NB4 (cell line): ENCODE measurements around the gene C11orf21.

Source experiments
- DNase-seq: peaks from one replicate; pipeline ENCODE4 v3.0.0; 2010; ENCODE audit warnings: low read depth
- H3K4me3 ChIP-seq: one replicate; pipeline ENCODE4 v1.5.1; 2011; ENCODE audit warnings: mild to moderate bottlenecking, low read depth, low read length, moderate library complexity
- MAX ChIP-seq: IDR thresholded peaks from 2 replicates; pipeline ENCODE4 v1.6.1; 2011; ENCODE audit warnings: low read depth, low read length
- MYC ChIP-seq: IDR thresholded peaks from 2 replicates; pipeline ENCODE4 v1.6.1; 2011; ENCODE audit warnings: low read depth, low read length
- POLR2A ChIP-seq: IDR thresholded peaks from 2 replicates; pipeline ENCODE4 v1.6.1; 2011; ENCODE audit warnings: mild to moderate bottlenecking; ENCODE audit not compliant: insufficient read length; ENCODE audit errors: extremely low read depth
- TF ChIP-seq, protein P1 (sequence below): IDR thresholded peaks from one replicate; pipeline ENCODE4 v1.5.1; 2012; ENCODE audit warnings: low read depth, low read length

Gene C11orf21

GRCh38 chr11:2263071-2263565, 38.6 kb downstream of the C11orf21 start:
- TF ChIP-seq MYC = no peak
- TF ChIP-seq, protein P1, sequence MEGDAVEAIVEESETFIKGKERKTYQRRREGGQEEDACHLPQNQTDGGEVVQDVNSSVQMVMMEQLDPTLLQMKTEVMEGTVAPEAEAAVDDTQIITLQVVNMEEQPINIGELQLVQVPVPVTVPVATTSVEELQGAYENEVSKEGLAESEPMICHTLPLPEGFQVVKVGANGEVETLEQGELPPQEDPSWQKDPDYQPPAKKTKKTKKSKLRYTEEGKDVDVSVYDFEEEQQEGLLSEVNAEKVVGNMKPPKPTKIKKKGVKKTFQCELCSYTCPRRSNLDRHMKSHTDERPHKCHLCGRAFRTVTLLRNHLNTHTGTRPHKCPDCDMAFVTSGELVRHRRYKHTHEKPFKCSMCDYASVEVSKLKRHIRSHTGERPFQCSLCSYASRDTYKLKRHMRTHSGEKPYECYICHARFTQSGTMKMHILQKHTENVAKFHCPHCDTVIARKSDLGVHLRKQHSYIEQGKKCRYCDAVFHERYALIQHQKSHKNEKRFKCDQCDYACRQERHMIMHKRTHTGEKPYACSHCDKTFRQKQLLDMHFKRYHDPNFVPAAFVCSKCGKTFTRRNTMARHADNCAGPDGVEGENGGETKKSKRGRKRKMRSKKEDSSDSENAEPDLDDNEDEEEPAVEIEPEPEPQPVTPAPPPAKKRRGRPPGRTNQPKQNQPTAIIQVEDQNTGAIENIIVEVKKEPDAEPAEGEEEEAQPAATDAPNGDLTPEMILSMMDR = no peak
- no peak for TF ChIP-seq MAX
- TF ChIP-seq POLR2A = no peak
- no peak for DNase-seq
- no peak overlapping the region for H3K4me3 ChIP-seq

- no peak overlapping the region for H3K4me3 ChIP-seq
- no peak for TF ChIP-seq POLR2A
- TF ChIP-seq, protein P1 = no peak
- no peak for TF ChIP-seq MYC
- TF ChIP-seq MAX = no peak
- no peak for DNase-seq
Observed at GRCh38 chr11:2262301-2263070, 39.2 kb downstream of the C11orf21 start.

GRCh38 chr11:2261436-2262230, 40.1 kb downstream of the C11orf21 start:
- no peak overlapping the region for H3K4me3 ChIP-seq
- TF ChIP-seq MAX = no peak

DNA sequence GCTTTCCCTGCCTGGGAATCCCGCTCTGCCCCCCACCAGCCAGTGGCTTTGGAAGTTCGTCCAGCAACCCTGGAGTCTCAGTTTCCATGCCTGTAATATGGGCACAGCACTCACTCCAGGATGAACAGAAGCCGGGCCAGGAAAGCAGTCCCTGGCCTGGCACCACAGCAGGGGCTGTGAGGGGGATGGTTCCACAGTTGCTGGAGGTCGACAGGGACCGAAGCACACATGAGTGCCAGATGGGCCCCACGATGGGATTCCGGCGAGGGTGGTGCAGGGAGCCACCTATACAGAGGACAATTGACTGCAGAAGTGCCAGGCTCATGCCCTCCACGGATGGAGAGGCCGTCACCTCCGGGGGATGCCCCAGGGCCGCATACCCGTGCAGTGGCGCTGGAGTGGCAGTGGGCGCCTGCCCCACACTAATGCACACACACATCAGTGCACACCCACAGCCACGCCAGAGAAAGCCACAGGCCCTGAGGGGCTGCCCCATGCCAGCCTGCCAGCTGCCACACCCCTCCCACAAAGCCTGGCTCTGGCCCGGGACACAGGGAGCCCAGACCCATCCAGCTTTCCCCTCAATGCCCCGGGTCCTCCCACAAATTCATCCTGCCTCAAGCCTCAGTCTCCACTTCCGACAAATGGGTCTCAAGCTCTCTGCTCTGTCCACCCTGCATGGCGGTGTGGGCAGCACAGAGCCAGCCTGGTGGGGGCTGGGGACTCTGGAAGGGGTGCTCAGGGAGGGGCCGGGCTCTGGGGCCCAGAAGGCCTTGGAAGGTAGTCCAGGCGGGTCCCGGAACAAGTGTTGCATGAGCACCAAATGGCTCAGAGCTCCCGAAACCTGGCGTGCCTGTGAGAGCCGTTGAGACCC, 41.0 kb downstream of the C11orf21 start:
- H3K4me3 ChIP-seq = no peak overlapping the region
- TF ChIP-seq MYC (no peak), MAX (no peak)
- TF ChIP-seq, protein P1 = no peak
- no peak for DNase-seq

More at GRCh38 chr11:2261436-2262230, 40.1 kb downstream of the C11orf21 start:
- no peak for DNase-seq

DNA sequence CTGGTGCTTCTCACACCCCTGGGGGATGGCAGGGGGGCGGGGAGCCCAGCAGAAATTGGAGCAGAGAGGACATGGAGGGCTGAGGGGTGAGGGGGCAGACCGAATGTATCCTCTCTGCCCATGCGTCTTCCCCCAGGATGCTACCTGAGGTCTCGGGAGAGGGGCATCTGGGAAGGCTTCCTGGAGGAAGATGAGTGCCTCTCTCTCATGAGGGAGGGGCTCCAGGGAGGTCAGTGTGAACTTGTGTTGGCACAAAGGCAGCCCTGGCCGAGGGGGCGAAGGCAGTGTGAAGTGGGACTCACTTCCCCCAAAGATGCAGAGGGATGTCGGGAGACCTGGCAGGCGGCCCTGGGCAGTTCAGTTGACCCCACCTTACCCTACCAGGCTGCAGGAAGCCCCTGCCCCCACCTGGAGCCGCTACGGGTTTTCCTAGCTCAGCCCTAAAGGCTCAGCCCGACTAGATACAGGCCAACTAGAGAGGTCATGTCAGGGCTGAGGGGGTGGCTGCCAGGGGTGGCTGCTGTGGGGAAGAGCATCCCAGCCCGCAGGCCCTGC, 41.7 kb downstream of the C11orf21 start:
- TF ChIP-seq MAX = no peak
- TF ChIP-seq POLR2A = no peak
- TF ChIP-seq, protein P1 = no peak
- no peak for TF ChIP-seq MYC
- H3K4me3 ChIP-seq = no peak overlapping the region
- DNase-seq = no peak
